Osteocyte (in vitro differentiated cells): ENCODE measurements around the gene TCP11L2. TPM values are rescaled to one million over a fixed set of nuclear protein-coding genes. Genes with fewer than 3 reads are reported as not detected.
"Not testable (repeated sequence)": the region's sequence is repeated elsewhere in the genome, so short reads cannot be mapped to it uniquely, and the experiment has no call there.

Source experiments
- DNase-seq: peaks from one replicate; pipeline ENCODE4 v3.0.0; 2021; ENCODE audit warnings: mixed read lengths; ENCODE audit not compliant: unreplicated experiment; ENCODE audit errors: extremely low spot score
- H3K27ac Mint-ChIP-seq: one replicate; pipeline ENCODE4 v1.8.0; 2021; ENCODE audit warnings: mild to moderate bottlenecking, mixed read lengths; ENCODE audit not compliant: unreplicated experiment
- H3K27me3 Mint-ChIP-seq: one replicate; pipeline ENCODE4 v1.8.0; 2021; ENCODE audit warnings: mixed read lengths; ENCODE audit not compliant: unreplicated experiment
- H3K36me3 Mint-ChIP-seq: one replicate; pipeline ENCODE4 v1.8.0; 2021; ENCODE audit warnings: mixed read lengths; ENCODE audit not compliant: unreplicated experiment
- H3K4me1 Mint-ChIP-seq: one replicate; pipeline ENCODE4 v1.8.0; 2021; ENCODE audit warnings: mixed read lengths; ENCODE audit not compliant: unreplicated experiment
- H3K4me3 Mint-ChIP-seq: one replicate; pipeline ENCODE4 v1.8.0; 2021; ENCODE audit warnings: mild to moderate bottlenecking, moderate library complexity, mixed read lengths; ENCODE audit not compliant: unreplicated experiment
- H3K9me3 Mint-ChIP-seq: one replicate; pipeline ENCODE4 v1.8.0; 2021; ENCODE audit warnings: mixed read lengths; ENCODE audit not compliant: unreplicated experiment
- CTCF ChIP-seq: fragments of 200-600 bp; sonication (generic); IDR thresholded peaks from 2 replicates; pipeline ENCODE4 v1.5.0; 2021; ENCODE audit warnings: antibody characterized with exemption, mild to moderate bottlenecking, moderate library complexity
- total RNA-seq: library from RNA; stranded (reverse); gene quantifications from 2 replicates; pipeline ENCODE4 v1.2.1, GENCODE V29; 2021

Gene TCP11L2
- total RNA-seq, 1 donor from 2014 or later, result 42.7 TPM

GRCh38 chr12:106310687-106311086, 8.2 kb downstream of the TCP11L2 start:
- Mint-ChIP-seq H3K4me3 (no peak overlapping the region), H3K9me3 (no peaks in the 10 kb centered on the region), H3K27ac (no peak overlapping the region), H3K4me1 (peaks cover 25% of the 10 kb centered on the region), H3K36me3 (peaks cover 18% of the 10 kb centered on the region), H3K27me3 (no peaks in the 10 kb centered on the region)
- TF ChIP-seq CTCF, result no peak
- no peak for DNase-seq

GRCh38 chr12:106311139-106311538, 8.6 kb downstream of the TCP11L2 start:
- DNase-seq, result no peak
- H3K27me3 Mint-ChIP-seq, result no peaks in the 10 kb centered on the region
- H3K27ac Mint-ChIP-seq, result no peak overlapping the region
- peaks cover 21% of the 10 kb centered on the region for H3K36me3 Mint-ChIP-seq
- TF ChIP-seq CTCF, result no peak
- H3K4me3 Mint-ChIP-seq, result no peak overlapping the region
- peaks cover 25% of the 10 kb centered on the region for H3K4me1 Mint-ChIP-seq
- H3K9me3 Mint-ChIP-seq, result no peaks in the 10 kb centered on the region

GRCh38 chr12:106313413-106313812, 10.9 kb downstream of the TCP11L2 start:
- H3K9me3 Mint-ChIP-seq, H3K4me3 Mint-ChIP-seq, DNase-seq, H3K27ac Mint-ChIP-seq, H3K27me3 Mint-ChIP-seq: not testable (repeated sequence)
- Mint-ChIP-seq H3K4me1 (peaks cover 28% of the 10 kb centered on the region), H3K36me3 (peaks cover 26% of the 10 kb centered on the region)

- H3K27ac Mint-ChIP-seq, result no peak overlapping the region
- H3K4me1 Mint-ChIP-seq, result peaks cover 8% of the 10 kb centered on the region
- no peaks in the 10 kb centered on the region for H3K27me3 Mint-ChIP-seq
- no peak for TF ChIP-seq CTCF
- H3K36me3 Mint-ChIP-seq, result peaks cover 41% of the 10 kb centered on the region
- no peaks in the 10 kb centered on the region for H3K9me3 Mint-ChIP-seq
- no peak for DNase-seq
- no peak overlapping the region for H3K4me3 Mint-ChIP-seq
These were observed 13.0 kb downstream of the TCP11L2 start for GRCh38 chr12:106315523-106315922.

- H3K27me3 Mint-ChIP-seq, result no peaks in the 10 kb centered on the region
- no peak overlapping the region for H3K4me3 Mint-ChIP-seq
- peaks cover 6% of the 10 kb centered on the region for H3K4me1 Mint-ChIP-seq
- peaks cover 56% of the 10 kb centered on the region for H3K36me3 Mint-ChIP-seq
- no peak for DNase-seq
- no peak overlapping the region for H3K27ac Mint-ChIP-seq
- H3K9me3 Mint-ChIP-seq, result no peaks in the 10 kb centered on the region
- no peak for TF ChIP-seq CTCF
These were observed 15.0 kb downstream of the TCP11L2 start for GRCh38 chr12:106317406-106318082.
